ENCODE data around the gene CEP104. TPM values are rescaled to one million over a fixed set of nuclear protein-coding genes. Genes with fewer than 3 reads are reported as not detected.

CEP104 gene
- total RNA-seq, 1 experiment from 2014 or later: 47.7 TPM

GRCh38 chr1:3850857-3851256 lies 6.2 kb downstream of the CEP104 start:
- H4K20me1 ChIP-seq (ENCODE audit: insufficient read depth): peaks cover 20% of the 10 kb centered on the region
- no peak overlapping the region for H2AFZ ChIP-seq
- no peak overlapping the region for H3K4me3 ChIP-seq
- no peak overlapping the region for H3K4me2 ChIP-seq
- BruUV-seq (replicated peaks): no TSS peak
- H3K79me2 ChIP-seq (ENCODE audit: low read depth): peaks cover 25% of the 10 kb centered on the region
- H3K4me1 ChIP-seq (replicated peaks; ENCODE audit: insufficient read depth): peaks cover 5% of the 10 kb centered on the region
- no peaks in the 10 kb centered on the region for H3K9me3 ChIP-seq (ENCODE audit: insufficient read depth, low read depth)
- POLR2A ChIA-PET (ENCODE audit: unreplicated experiment): no interaction called here
- H3F3A ChIP-seq (ENCODE audit: insufficient read depth, low read depth): no peaks in the 10 kb centered on the region
- no peaks in the 10 kb centered on the region for H3K27me3 ChIP-seq (ENCODE audit: insufficient read depth, low read depth)
- DNase-seq: no peak
- no peak overlapping the region for H3K27ac ChIP-seq
- H3K9me2 ChIP-seq (ENCODE audit: insufficient read depth): no peaks in the 10 kb centered on the region
- TF ChIP-seq CTCF (conservative IDR thresholded peaks at IDR 0.05) (no peak), EZH2 (IDR thresholded peaks at IDR 0.05; ENCODE audit: low read depth) (no peak)
- no peaks in the 10 kb centered on the region; the same call in 1 of the 2 replicates for H3K36me3 ChIP-seq (ENCODE audit: low read depth)
- CTCF ChIA-PET: no interaction called here
- intact Hi-C loops (cut with micrococcal nuclease; ENCODE audit: unreplicated experiment): no loop called here

DNA sequence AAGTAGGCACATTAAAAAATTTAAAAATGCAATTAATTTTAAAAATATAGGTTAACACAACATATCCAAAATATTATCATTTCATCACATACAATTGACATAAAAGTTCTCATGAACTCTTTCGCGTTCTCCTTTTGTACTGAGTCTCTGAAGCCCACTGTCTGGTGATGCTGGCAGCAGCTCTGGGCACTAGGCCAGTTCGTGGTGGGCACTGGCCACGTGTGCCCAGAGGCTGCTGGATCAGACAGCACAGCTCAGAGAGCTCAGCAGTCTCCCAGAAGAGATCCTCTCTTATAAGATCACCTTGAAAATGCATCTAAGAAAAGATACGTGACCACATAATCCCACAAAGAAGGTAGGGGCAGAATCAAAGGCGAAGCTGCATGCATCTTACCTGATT lies 9.9 kb downstream of the CEP104 start:
- H3K4me3 ChIP-seq: no peak overlapping the region
- H3K9me3 ChIP-seq (ENCODE audit: insufficient read depth, low read depth): no peaks in the 10 kb centered on the region
- intact Hi-C loops (cut with micrococcal nuclease; ENCODE audit: unreplicated experiment): no loop called here
- H4K20me1 ChIP-seq (ENCODE audit: insufficient read depth): no peaks in the 10 kb centered on the region
- no peaks in the 10 kb centered on the region; the same call in 1 of the 2 replicates for H3K36me3 ChIP-seq (ENCODE audit: low read depth)
- H3K4me1 ChIP-seq (replicated peaks; ENCODE audit: insufficient read depth): no peaks in the 10 kb centered on the region
- CTCF ChIA-PET: no interaction called here
- POLR2A ChIA-PET (ENCODE audit: unreplicated experiment): no interaction called here
- no peak overlapping the region for H3K4me2 ChIP-seq
- no peaks in the 10 kb centered on the region for H3K9me2 ChIP-seq (ENCODE audit: insufficient read depth)
- TF ChIP-seq CTCF (conservative IDR thresholded peaks at IDR 0.05) (no peak), EZH2 (IDR thresholded peaks at IDR 0.05; ENCODE audit: low read depth) (no peak)
- no peak overlapping the region for H2AFZ ChIP-seq
- no TSS peak for BruUV-seq (replicated peaks)
- H3K27ac ChIP-seq: no peak overlapping the region
- no peaks in the 10 kb centered on the region for H3K27me3 ChIP-seq (ENCODE audit: insufficient read depth, low read depth)
- H3K79me2 ChIP-seq (ENCODE audit: low read depth): no peaks in the 10 kb centered on the region
- no peaks in the 10 kb centered on the region for H3F3A ChIP-seq (ENCODE audit: insufficient read depth, low read depth)
- DNase-seq: no peak

- H3K4me2 ChIP-seq: no peak overlapping the region
- no peaks in the 10 kb centered on the region for H4K20me1 ChIP-seq (ENCODE audit: insufficient read depth)
- intact Hi-C loops (cut with micrococcal nuclease; ENCODE audit: unreplicated experiment): no loop called here
- ChIA-PET POLR2A (ENCODE audit: unreplicated experiment) (no interaction called here), CTCF (no interaction called here)
- no peak for DNase-seq
- H3K79me2 ChIP-seq (ENCODE audit: low read depth): no peaks in the 10 kb centered on the region
- H2AFZ ChIP-seq: no peak overlapping the region
- BruUV-seq (replicated peaks): no TSS peak
- H3K27me3 ChIP-seq (ENCODE audit: insufficient read depth, low read depth): no peaks in the 10 kb centered on the region
- H3K9me3 ChIP-seq (ENCODE audit: insufficient read depth, low read depth): no peaks in the 10 kb centered on the region
- H3K4me1 ChIP-seq (replicated peaks; ENCODE audit: insufficient read depth): no peaks in the 10 kb centered on the region
- TF ChIP-seq CTCF (conservative IDR thresholded peaks at IDR 0.05) (no peak), EZH2 (IDR thresholded peaks at IDR 0.05; ENCODE audit: low read depth) (no peak)
- no peak overlapping the region for H3K27ac ChIP-seq
- H3F3A ChIP-seq (ENCODE audit: insufficient read depth, low read depth): no peaks in the 10 kb centered on the region
- no peaks in the 10 kb centered on the region for H3K9me2 ChIP-seq (ENCODE audit: insufficient read depth)
- no peaks in the 10 kb centered on the region; the same call in 1 of the 2 replicates for H3K36me3 ChIP-seq (ENCODE audit: low read depth)
- no peak overlapping the region for H3K4me3 ChIP-seq
These were observed 10.5 kb downstream of the CEP104 start for GRCh38 chr1:3846541-3846940.

Measured in PC-9 (cell line).